Cardiac muscle cell (in vitro differentiated cells and primary cell): ENCODE measurements around the gene SH3RF3. TPM values are rescaled to one million over a fixed set of nuclear protein-coding genes. Genes with fewer than 3 reads are reported as not detected.

Experiments used
- DNase-seq, 2 donors: peaks; one replicate each; pipeline versions ENCODE4 v3.0.0 to v3.0.0-alpha.2; 2010 to 2017; ENCODE audit warnings: low read depth in 1 of 2, low spot score in 1 of 2
- H3K27ac ChIP-seq: fragments of 200-600 bp; sonication (generic); 2 replicates; pipeline ENCODE4 v1.5.1; 2016
- H3K27me3 ChIP-seq: fragments of 200-600 bp; sonication (generic); 2 replicates; pipeline ENCODE4 v1.6.0; 2016; ENCODE audit warnings: control low read depth
- H3K36me3 ChIP-seq: fragments of 200-600 bp; sonication (generic); 2 replicates; pipeline ENCODE4 v1.5.1; 2016; ENCODE audit warnings: control low read depth
- H3K4me1 ChIP-seq: fragments of 200-600 bp; sonication (generic); 2 replicates; pipeline ENCODE4 v1.8.1; 2017; ENCODE audit warnings: low read depth, mild to moderate bottlenecking, mixed run types
- H3K4me3 ChIP-seq: fragments of 200-600 bp; sonication (generic); 2 replicates; pipeline ENCODE4 v1.5.1; 2016; ENCODE audit warnings: mild to moderate bottlenecking
- H3K9me3 ChIP-seq: fragments of 200-600 bp; sonication (generic); 2 replicates; pipeline ENCODE4 v1.5.1; 2017; ENCODE audit warnings: low read depth, mild to moderate bottlenecking, control low read depth
- polyA plus RNA-seq: library from polyadenylated mRNA; unstranded; fragments of >200 nt; fragmentation: Nextera tagmentation; extraction: Ambion mirVana; gene quantifications from 2 replicates; pipeline ENCODE4 v1.2.1, GENCODE V29; 2016
- total RNA-seq: library from RNA; depleted of rRNA; stranded (reverse); fragments of >200 nt; gene quantifications from 2 replicates; pipeline ENCODE4 v1.2.3, GENCODE V29; 2016
- TF ChIP-seq, protein P1 (sequence below): IDR thresholded peaks from 2 replicates; pipeline ENCODE4 v1.5.1; 2012; ENCODE audit warnings: low read depth, mild to moderate bottlenecking, low read length

The SH3RF3 gene
- total and polyA plus RNA-seq, 2 experiments from 2014 or later = 1.2 to 1.7 TPM

DNA sequence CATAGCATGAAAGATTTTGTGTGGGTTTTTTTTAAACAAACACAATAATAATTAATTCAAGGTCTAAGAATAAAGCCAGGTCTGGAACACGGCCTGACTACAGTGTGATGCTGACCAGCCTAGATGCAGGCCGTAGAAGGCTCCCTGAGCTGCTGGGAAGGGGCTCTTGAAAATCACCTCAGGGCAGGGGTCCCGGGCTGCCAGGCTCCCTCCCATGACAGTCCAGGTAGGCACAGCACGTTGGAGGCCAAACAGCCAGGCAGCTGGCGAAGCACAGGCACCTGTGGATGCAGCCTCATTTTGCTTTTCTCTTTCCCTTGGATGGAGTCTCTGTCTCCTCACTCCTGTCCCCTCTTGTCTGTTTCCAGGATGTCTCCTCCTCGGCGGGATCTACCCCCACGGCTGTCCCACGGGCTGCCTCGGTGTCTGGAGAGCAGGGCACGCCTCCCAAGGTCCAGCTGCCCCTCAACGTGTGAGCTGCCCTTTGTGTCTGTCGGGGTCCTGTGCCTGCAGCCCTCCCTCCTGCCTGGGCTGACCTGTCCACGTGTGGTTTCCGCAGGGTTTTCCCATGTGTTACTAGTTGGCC is 290.3 kb downstream of the SH3RF3 start:
- TF ChIP-seq, protein P1, sequence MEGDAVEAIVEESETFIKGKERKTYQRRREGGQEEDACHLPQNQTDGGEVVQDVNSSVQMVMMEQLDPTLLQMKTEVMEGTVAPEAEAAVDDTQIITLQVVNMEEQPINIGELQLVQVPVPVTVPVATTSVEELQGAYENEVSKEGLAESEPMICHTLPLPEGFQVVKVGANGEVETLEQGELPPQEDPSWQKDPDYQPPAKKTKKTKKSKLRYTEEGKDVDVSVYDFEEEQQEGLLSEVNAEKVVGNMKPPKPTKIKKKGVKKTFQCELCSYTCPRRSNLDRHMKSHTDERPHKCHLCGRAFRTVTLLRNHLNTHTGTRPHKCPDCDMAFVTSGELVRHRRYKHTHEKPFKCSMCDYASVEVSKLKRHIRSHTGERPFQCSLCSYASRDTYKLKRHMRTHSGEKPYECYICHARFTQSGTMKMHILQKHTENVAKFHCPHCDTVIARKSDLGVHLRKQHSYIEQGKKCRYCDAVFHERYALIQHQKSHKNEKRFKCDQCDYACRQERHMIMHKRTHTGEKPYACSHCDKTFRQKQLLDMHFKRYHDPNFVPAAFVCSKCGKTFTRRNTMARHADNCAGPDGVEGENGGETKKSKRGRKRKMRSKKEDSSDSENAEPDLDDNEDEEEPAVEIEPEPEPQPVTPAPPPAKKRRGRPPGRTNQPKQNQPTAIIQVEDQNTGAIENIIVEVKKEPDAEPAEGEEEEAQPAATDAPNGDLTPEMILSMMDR = no peak

DNA sequence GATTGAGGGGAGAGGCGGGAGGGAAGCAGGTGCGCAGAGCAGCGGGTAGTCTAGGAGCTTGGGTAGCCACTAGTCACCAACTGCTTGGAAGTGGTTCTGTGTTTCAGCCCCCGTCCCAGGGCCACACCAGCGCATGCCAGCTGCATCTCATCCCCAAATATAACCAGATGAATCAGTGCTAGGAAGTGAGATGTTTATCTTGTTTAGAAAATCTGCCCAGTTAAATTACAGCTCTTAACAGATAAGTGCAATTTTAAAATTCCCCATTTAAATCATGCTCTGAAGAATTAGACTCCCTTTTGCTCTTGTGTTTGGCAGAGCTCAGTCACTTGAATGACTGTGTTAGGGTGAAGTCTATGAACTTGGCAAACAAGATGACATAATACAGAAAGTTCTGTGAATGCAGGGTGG is 291.0 kb downstream of the SH3RF3 start:
- no peak overlapping the region for H3K4me3 ChIP-seq
- peaks cover 6% of the 10 kb centered on the region for H3K4me1 ChIP-seq
- H3K27me3 ChIP-seq = no peaks in the 10 kb centered on the region
- no peaks in the 10 kb centered on the region for H3K36me3 ChIP-seq
- TF ChIP-seq, protein P1 = no peak
- no peaks in the 10 kb centered on the region for H3K9me3 ChIP-seq
- DNase-seq = no peak
- H3K27ac ChIP-seq = no peak overlapping the region

More for the DNA sequence above, 290.3 kb downstream of the SH3RF3 start:
- Histone ChIP-seq H3K9me3 (no peaks in the 10 kb centered on the region), H3K4me1 (peaks cover 6% of the 10 kb centered on the region), H3K27ac (no peak overlapping the region), H3K27me3 (no peaks in the 10 kb centered on the region), H3K4me3 (no peak overlapping the region), H3K36me3 (no peaks in the 10 kb centered on the region)
- DNase-seq = no peak

DNA sequence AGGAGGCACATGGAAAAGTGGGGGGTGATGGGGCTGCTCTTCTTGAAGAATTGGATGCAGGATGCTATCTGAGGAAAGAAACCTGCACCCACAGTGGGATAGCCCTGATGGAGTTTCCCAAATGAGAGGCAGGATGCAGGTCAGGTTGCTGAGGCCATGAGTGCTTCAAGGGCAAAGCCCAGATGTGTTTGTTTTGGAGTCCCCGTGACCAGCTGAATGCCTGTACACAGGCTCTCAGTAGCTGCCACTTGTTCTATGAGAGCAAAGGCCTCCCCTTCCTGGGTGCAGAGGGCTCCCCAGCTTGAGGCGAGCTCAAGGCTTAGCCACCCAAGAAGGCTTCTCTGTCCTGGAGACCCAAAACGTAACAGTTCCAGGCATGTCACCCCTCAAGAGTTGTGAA is 292.1 kb downstream of the SH3RF3 start:
- Histone ChIP-seq H3K9me3 (no peaks in the 10 kb centered on the region), H3K27me3 (no peaks in the 10 kb centered on the region), H3K4me3 (no peak overlapping the region), H3K4me1 (peaks cover 6% of the 10 kb centered on the region), H3K36me3 (no peaks in the 10 kb centered on the region), H3K27ac (no peak overlapping the region)
- TF ChIP-seq, protein P1 = no peak
- DNase-seq = no peak

DNA sequence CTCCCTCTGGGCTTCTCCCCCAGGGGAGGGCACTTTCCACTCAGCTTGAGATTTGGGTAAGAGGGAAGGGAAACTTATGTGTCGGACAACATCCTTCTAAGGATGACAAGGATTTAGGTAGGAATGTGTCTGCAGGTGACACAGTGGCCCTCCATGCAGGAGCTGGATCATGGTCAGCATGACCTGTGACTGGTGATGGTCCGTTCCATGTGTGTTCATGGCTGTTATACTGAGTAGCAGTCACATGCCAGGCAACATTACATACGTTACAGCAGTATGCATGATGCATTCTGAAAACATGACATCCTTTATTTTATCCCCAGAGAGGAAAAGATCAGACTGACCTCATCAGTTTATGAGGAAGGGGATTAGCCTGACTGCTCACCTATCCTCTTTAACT is 292.6 kb downstream of the SH3RF3 start:
- Histone ChIP-seq H3K4me3 (no peak overlapping the region), H3K36me3 (no peaks in the 10 kb centered on the region), H3K27ac (no peak overlapping the region), H3K9me3 (no peaks in the 10 kb centered on the region), H3K27me3 (no peaks in the 10 kb centered on the region), H3K4me1 (peaks cover 6% of the 10 kb centered on the region)
- TF ChIP-seq, protein P1 = no peak
- DNase-seq = no peak

DNA sequence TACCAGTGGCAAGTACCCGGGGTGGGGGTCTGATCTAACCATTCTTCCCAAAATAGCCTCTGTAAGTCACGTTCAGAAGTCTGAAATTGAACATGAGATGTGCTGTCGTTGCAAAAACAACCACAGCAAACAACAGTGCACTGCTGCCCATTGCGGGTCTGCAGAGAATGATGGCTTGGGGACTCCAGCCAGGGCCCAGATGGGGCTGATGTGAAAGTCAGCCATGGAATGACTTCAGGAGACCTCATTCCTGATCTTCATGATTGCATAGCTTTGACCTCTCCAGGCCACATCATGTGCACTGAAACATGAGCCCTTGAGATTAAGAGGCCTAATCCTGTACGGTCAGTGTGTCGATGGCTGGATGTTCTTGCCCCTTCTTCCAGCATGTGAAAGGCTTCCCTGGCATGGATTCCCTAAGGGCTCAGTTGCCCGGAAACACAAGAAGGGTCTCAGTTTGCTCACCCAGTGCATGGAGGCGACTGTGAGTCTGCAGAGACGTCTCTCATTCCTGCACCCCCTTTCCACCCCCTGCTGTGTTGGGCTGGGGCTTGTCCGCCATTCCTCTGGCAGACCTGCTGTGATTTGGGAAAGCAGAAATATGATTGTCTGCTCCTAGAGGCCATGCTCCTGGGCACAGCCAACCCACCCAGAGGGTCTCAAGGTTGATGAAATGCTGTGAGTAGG is 293.2 kb downstream of the SH3RF3 start:
- Histone ChIP-seq H3K4me3 (no peak overlapping the region), H3K9me3 (no peaks in the 10 kb centered on the region), H3K27ac (no peak overlapping the region), H3K36me3 (no peaks in the 10 kb centered on the region), H3K27me3 (no peaks in the 10 kb centered on the region), H3K4me1 (peaks cover 6% of the 10 kb centered on the region)
- TF ChIP-seq, protein P1 = no peak
- peak in 1 of 2 donors; percentile 40 for DNase-seq
